H9 (cell line): ENCODE measurements around the gene DLX1. TPM values are rescaled to one million over a fixed set of nuclear protein-coding genes. Genes with fewer than 3 reads are reported as not detected.
A peak's percentile ranks its signal among the peaks of the same experiment; 100 is the strongest.

ENCODE experiments used
- DNase-seq: peaks from one replicate; pipeline ENCODE4 v3.0.0-alpha.2; 2017
- H2AFZ ChIP-seq: one replicate; pipeline ENCODE4 v1.6.1; 2013; ENCODE audit warnings: mild to moderate bottlenecking, low read length, control low read depth, moderate library complexity
- H2AK5ac ChIP-seq: 2 replicates; pipeline ENCODE4 v1.6.1; 2013; ENCODE audit warnings: low read length, control low read depth, mixed read lengths; ENCODE audit not compliant: insufficient read length
- H2BK120ac ChIP-seq: one replicate; pipeline ENCODE4 v1.6.1; 2013; ENCODE audit warnings: low read depth, mild to moderate bottlenecking, low read length, control low read depth, inconsistent platforms; ENCODE audit not compliant: poor library complexity, severe bottlenecking
- H2BK12ac ChIP-seq: 2 replicates; pipeline ENCODE4 v1.6.1; 2013; ENCODE audit warnings: low read length, control low read depth, mixed read lengths, low read depth; ENCODE audit not compliant: insufficient read length
- H2BK15ac ChIP-seq: 2 replicates; pipeline ENCODE4 v1.6.1; 2013; ENCODE audit warnings: low read depth, low read length, control low read depth
- H2BK20ac ChIP-seq: one replicate; pipeline ENCODE4 v1.6.1; 2013; ENCODE audit warnings: low read depth, mild to moderate bottlenecking, low read length, control low read depth, inconsistent platforms; ENCODE audit not compliant: poor library complexity, severe bottlenecking
- H2BK5ac ChIP-seq: 2 replicates; pipeline ENCODE4 v1.6.1; 2013; ENCODE audit warnings: low read length, control low read depth, mixed read lengths; ENCODE audit not compliant: insufficient read length
- H3K14ac ChIP-seq: 2 replicates; pipeline ENCODE4 v1.6.1; 2013; ENCODE audit warnings: low read length, control low read depth; ENCODE audit not compliant: insufficient read depth
- H3K18ac ChIP-seq: 2 replicates; pipeline ENCODE4 v1.6.1; 2013; ENCODE audit warnings: low read depth, mild to moderate bottlenecking, mixed read lengths, low read length, control low read depth; ENCODE audit not compliant: insufficient read length
- H3K23ac ChIP-seq: 2 replicates; pipeline ENCODE4 v1.6.1; 2013; ENCODE audit warnings: low read length, control low read depth, mixed read lengths, low read depth; ENCODE audit not compliant: insufficient read length
- H3K23me2 ChIP-seq: 2 replicates; pipeline ENCODE4 v1.6.1; 2013; ENCODE audit warnings: low read depth, mild to moderate bottlenecking, mixed read lengths, low read length, control low read depth; ENCODE audit not compliant: insufficient read length, poor library complexity, severe bottlenecking
- H3K27ac ChIP-seq: 2 replicates; pipeline ENCODE4 v1.5.1; 2013; ENCODE audit warnings: low read length, control low read depth, mixed read lengths, low read depth; ENCODE audit not compliant: insufficient read length
- H3K27me3 ChIP-seq: 2 replicates; pipeline ENCODE4 v1.6.1; 2013; ENCODE audit warnings: low read length, control low read depth, inconsistent platforms; ENCODE audit not compliant: insufficient read depth
- H3K4ac ChIP-seq: 2 replicates; pipeline ENCODE4 v1.6.1; 2013; ENCODE audit warnings: low read depth, mild to moderate bottlenecking, control low read depth, inconsistent platforms, low read length, moderate library complexity
- H3K4me1 ChIP-seq: 2 replicates; pipeline ENCODE4 v1.6.1; 2013; ENCODE audit warnings: low read length, control low read depth, inconsistent platforms; ENCODE audit not compliant: insufficient read depth
- H3K4me2 ChIP-seq: 2 replicates; pipeline ENCODE4 v1.6.1; 2013; ENCODE audit warnings: low read length, control low read depth, mixed read lengths; ENCODE audit not compliant: insufficient read length, insufficient read depth
- H3K56ac ChIP-seq: 2 replicates; pipeline ENCODE4 v1.6.1; 2013; ENCODE audit warnings: low read depth, mild to moderate bottlenecking, mixed read lengths, low read length, control low read depth; ENCODE audit not compliant: insufficient read length
- H3K79me1 ChIP-seq: 2 replicates; pipeline ENCODE4 v1.6.1; 2013; ENCODE audit warnings: low read depth, mild to moderate bottlenecking, moderate library complexity, low read length, control low read depth, inconsistent platforms; ENCODE audit not compliant: insufficient read depth, poor library complexity, severe bottlenecking
- H3K79me2 ChIP-seq: 2 replicates; pipeline ENCODE4 v1.6.1; 2013; ENCODE audit warnings: low read length, control low read depth, inconsistent platforms; ENCODE audit not compliant: insufficient read depth
- H3K9ac ChIP-seq: 2 replicates; pipeline ENCODE4 v1.6.1; 2013; ENCODE audit warnings: low read length, control low read depth, mixed read lengths; ENCODE audit not compliant: insufficient read length; ENCODE audit errors: extremely low read depth
- H3K9me3 ChIP-seq: one replicate; pipeline ENCODE4 v1.6.1; 2013; ENCODE audit warnings: low read depth, low read length, inconsistent platforms; ENCODE audit not compliant: control insufficient read depth
- H3T11ph ChIP-seq: one replicate; pipeline ENCODE4 v1.6.1; 2013; ENCODE audit warnings: mild to moderate bottlenecking, low read length, control low read depth, inconsistent platforms
- H4K20me1 ChIP-seq: one replicate; pipeline ENCODE4 v1.6.1; 2013; ENCODE audit not compliant: control insufficient read depth, insufficient read length, insufficient read depth
- H4K5ac ChIP-seq: 2 replicates; pipeline ENCODE4 v1.6.1; 2013; ENCODE audit warnings: low read depth, mild to moderate bottlenecking, mixed read lengths, low read length, control low read depth; ENCODE audit not compliant: insufficient read length
- H4K8ac ChIP-seq: replicated peaks from 2 replicates; pipeline ENCODE4 v1.6.1; 2013; ENCODE audit warnings: low read length, control low read depth, mixed read lengths, low read depth; ENCODE audit not compliant: insufficient read length
- H4K91ac ChIP-seq: 2 replicates; pipeline ENCODE4 v1.6.1; 2013; ENCODE audit warnings: low read depth, mild to moderate bottlenecking, moderate library complexity, mixed read lengths, low read length, control low read depth; ENCODE audit not compliant: insufficient read length
- H3K27ac Mint-ChIP-seq, 3 experiments: 2 replicates in 2 of 3; 3 replicates in 1 of 3; pipeline ENCODE4 v1.8.0; 2020 to 2021; ENCODE audit warnings: mixed read lengths in 3 of 3, mild to moderate bottlenecking in 1 of 3, moderate library complexity in 1 of 3
- H3K27me3 Mint-ChIP-seq: 2 replicates; pipeline ENCODE4 v1.8.0; 2021; ENCODE audit warnings: low read depth, mild to moderate bottlenecking, moderate library complexity, mixed read lengths
- H3K36me3 Mint-ChIP-seq, 3 experiments: 2 replicates in 2 of 3; 3 replicates in 1 of 3; pipeline ENCODE4 v1.8.0; 2020 to 2021; ENCODE audit warnings: low read depth in 3 of 3, mixed read lengths in 3 of 3; ENCODE audit not compliant: insufficient read depth in 1 of 3
- H3K4me1 Mint-ChIP-seq, 2 experiments: 2 replicates each; pipeline ENCODE4 v1.8.0; 2020; ENCODE audit warnings: mixed read lengths in 2 of 2
- H3K4me3 Mint-ChIP-seq, 2 experiments: 2 replicates in 1 of 2; 3 replicates in 1 of 2; pipeline ENCODE4 v1.8.0; 2020 to 2021; ENCODE audit warnings: mild to moderate bottlenecking in 2 of 2, mixed read lengths in 2 of 2, moderate library complexity in 1 of 2
- H3K9me3 Mint-ChIP-seq, 2 experiments: 2 replicates in 1 of 2; 3 replicates in 1 of 2; pipeline ENCODE4 v1.8.0; 2020; ENCODE audit warnings: mild to moderate bottlenecking in 2 of 2, mixed read lengths in 2 of 2, moderate library complexity in 1 of 2
- CTCF ChIP-seq: fragments of 200-600 bp; sonication (generic); conservative IDR thresholded peaks from 3 replicates; pipeline ENCODE4 v1.8.0; 2021; ENCODE audit warnings: antibody characterized with exemption, mild to moderate bottlenecking
- WGBS: extraction: QIAGEN DNeasy Blood & Tissue Kit; methylation state at CpG from one replicate; pipeline ENCODE4 v1.1.7; 2013; ENCODE audit warnings: missing lambda C conversion rate, low lambda C conversion rate, mixed read lengths; ENCODE audit not compliant: insufficient read length; ENCODE audit errors: extremely low coverage; 5-methylcytosine and 5-hydroxymethylcytosine counted together
- total RNA-seq: library from RNA; stranded (reverse); gene quantifications from 2 replicates; pipeline ENCODE4 v1.2.1, GENCODE V29; 2021

The DLX1 gene
- total RNA-seq, 1 experiment from 2014 or later: not detected

GRCh38 chr2:172092716-172093415 is 7.6 kb downstream of the DLX1 start:
- Mint-ChIP-seq H3K27me3 (peaks cover 100% of the 10 kb centered on the region), H3K27ac (peak overlapping the region in 1 of 3 experiments; percentile 16; a peak in 1 of 7 replicates), H3K4me3 (peak overlapping the region in 1 of 2 experiments; percentile 45; a peak in 1 of 5 replicates), H3K9me3 (peaks cover 5 to 19% of the 10 kb centered on the region in 2 experiments; a peak in 4 of 5 replicates), H3K36me3 (peaks cover 0 to 1% (median 0%) of the 10 kb centered on the region in 3 experiments; a peak in 4 of 7 replicates), H3K4me1 (peaks cover 35 to 59% of the 10 kb centered on the region in 2 experiments)
- Histone ChIP-seq H3K4me2 (no peak overlapping the region), H2BK120ac (no peak overlapping the region), H4K8ac (no peak overlapping the region), H2AFZ (no peak overlapping the region), H3T11ph (no peak overlapping the region), H4K91ac (no peak overlapping the region), H3K4ac (no peak overlapping the region), H2AK5ac (no peak overlapping the region), H2BK12ac (no peak overlapping the region), H3K9ac (no peak overlapping the region), H3K56ac (no peak overlapping the region), H3K23ac (no peak overlapping the region), H2BK15ac (no peak overlapping the region), H3K79me1 (no peaks in the 10 kb centered on the region), H4K20me1 (no peaks in the 10 kb centered on the region), H3K14ac (no peak overlapping the region), H3K23me2 (peaks cover 20% of the 10 kb centered on the region), H4K5ac (no peak overlapping the region), H3K79me2 (no peaks in the 10 kb centered on the region), H3K18ac (no peak overlapping the region), H3K9me3 (no peaks in the 10 kb centered on the region), H3K27ac (no peak overlapping the region), H2BK20ac (no peak overlapping the region), H3K27me3 (peaks cover 90% of the 10 kb centered on the region), H3K4me1 (no peaks in the 10 kb centered on the region), H2BK5ac (no peak overlapping the region)
- no peak for TF ChIP-seq CTCF
- no CpG with 5 or more reads among the region's 19 CpGs for WGBS
- DNase-seq: no peak
